ENCODE measurements around the gene FNBP1L.
"Not testable (repeated sequence)": the region's sequence is repeated elsewhere in the genome, so short reads cannot be mapped to it uniquely, and the experiment has no call there.

Gene FNBP1L

GRCh38 chr1:93446837-93447451, 974 bp upstream of the FNBP1L start:
- no peak for DNase-seq

- no peak for DNase-seq
These were observed 519 bp downstream of the FNBP1L start for GRCh38 chr1:93448292-93448982.

- DNase-seq, result no peak
These were observed 1.3 kb downstream of the FNBP1L start for GRCh38 chr1:93448983-93449804.

DNA sequence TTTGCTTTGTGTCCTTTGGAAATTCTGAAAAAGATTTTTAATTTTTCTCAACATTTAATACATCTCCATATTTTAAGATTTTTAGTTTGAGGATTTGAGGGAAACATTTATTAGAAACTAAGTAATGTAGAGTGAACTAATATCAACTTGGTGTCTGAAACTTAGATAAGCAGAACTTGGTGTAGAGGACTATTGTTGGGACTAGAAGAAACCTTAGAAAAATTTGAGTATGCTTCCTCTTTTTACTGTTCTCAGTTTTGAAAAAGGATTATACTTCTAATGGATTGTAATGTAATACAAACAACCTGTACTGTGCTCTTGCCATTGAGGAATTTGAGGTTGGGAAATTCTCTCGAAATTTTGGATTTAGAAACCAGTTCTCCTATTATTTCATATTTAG, 2.4 kb downstream of the FNBP1L start:
- no peak for DNase-seq

DNA sequence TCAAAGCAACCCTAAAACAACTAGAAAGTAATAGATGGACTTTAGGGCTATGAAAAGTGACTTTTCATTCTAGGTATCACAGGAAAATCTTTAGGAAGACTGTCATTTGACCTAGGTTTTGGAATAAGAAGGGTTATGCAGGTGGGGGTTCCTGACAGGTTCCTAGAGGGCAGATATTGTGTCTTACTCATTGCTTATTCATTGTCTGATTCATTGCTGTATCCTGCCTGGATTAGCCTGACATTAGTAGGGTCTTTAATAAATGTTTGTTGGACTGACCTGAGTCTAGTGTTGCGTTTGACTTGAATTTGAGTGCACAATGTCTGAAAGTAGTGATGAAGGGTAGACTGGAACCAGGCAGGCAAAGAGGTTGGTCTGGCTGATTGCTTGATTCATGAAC, 6.0 kb downstream of the FNBP1L start:
- DNase-seq, result no peak

DNA sequence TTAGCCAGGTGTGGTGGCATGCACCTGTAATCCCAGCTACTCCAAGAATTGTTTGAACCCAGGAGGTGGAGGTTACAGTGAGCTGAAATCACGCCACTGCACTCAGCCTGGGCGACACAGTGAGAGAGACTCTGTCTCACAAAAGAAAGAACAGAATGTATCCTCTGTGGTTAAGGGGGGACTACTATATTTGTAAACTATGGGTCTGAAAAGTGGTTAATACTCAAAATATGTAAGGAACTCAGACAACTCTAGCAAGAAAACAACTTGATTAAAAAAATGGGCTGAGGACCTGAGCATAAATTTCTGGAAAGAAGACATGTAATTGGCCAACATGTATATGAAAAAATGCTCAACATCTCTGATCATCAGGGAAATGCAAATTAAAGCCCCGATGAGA, 11.2 kb downstream of the FNBP1L start:
- no peak for DNase-seq

DNA sequence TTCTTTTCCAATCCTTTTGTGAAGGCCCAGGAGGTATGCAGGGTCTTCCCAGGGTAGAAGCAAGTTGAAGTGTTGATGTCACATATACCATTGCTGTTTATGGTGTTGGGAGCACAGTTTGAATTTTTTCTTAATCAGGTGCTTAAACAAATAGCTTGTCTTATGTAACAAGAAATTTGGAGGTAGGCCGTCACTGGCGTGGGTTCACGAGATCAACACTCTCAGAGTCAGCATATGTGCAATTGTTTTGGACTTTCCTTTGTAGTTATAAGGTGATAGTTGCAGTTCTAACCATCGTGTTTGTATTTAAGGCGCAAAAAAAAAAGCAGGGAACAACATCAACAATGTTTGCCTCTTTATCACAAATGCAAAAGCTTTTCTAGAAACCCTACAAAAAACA, 13.3 kb downstream of the FNBP1L start:
- no peak for DNase-seq

DNA sequence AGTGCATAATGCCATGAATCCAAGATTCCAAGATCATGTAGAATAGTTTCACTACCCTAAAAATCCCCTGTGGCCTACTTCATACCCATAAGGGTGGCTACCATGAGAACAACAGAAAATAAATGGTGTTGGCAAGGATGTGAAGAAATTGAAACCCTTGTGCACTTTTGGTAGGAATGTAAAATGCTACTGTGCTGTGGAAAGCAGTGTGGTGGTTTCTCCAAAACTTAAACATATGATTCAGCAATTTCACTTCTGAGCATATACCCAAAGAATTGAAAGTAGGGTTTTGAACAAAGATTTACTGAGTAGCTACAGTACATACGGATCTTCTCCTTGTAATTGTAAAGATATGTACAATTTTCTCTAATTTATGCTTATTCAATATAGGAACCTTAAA, 16.0 kb downstream of the FNBP1L start:
- no peak for DNase-seq

DNA sequence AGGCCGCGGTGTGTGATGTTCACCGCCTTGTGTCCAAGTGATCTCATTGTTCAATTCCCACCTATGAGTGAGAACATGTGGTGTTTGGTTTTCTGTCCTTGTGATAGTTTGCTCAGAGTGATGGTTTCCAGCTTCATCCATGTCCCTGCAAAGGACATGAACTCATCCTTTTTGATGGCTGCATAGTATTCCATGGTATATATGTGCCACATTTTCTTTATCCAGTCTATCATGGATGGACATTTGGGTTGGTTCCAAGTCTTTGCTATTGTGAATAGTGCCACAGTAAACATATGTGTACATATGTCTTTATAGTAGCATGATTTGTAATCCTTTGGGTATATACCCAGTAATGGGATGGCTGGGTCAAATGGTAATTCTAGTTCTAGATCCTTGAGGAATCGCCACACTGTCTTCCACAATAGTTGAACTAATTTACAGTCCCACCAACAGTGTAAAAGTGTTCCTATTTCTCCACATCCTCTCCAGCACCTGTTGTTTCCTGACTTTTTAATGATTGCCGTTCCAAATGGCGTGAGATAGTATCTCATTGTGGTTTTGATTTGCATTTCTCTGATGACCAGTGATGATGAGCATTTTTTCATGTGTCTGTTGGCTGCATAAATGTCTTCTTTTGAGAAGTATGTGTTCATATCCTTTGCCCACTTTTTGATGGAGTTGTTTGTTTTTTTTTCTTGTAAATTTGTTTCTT, 17.6 kb downstream of the FNBP1L start:
- DNase-seq, result not testable (repeated sequence)

- DNase-seq, result no peak
These were observed 19.7 kb downstream of the FNBP1L start for GRCh38 chr1:93467606-93468005.

DNA sequence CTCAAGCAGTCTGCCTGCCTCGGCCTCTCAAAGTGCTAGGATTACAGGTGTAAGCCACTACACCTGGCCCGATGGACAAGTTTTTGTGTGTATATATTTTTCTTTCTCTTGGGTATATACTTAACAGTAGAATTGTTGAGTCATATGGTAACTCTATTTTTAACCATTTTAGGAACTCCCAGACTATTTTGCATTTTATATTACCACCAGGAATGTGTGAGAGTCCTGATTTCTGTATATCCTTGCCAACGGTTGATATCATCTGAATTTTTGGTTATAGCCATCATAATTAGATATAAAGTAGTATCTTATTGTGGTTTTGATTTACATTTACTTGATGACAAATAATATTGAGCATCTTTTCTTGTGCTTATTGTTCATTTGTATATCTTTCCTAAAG, 20.7 kb downstream of the FNBP1L start:
- no peak for DNase-seq

GRCh38 chr1:93469223-93469622, 21.3 kb downstream of the FNBP1L start:
- not testable (repeated sequence) for DNase-seq

GRCh38 chr1:93471284-93471683, 23.4 kb downstream of the FNBP1L start:
- no peak for DNase-seq

- no peak for DNase-seq
These were observed 24.0 kb downstream of the FNBP1L start for GRCh38 chr1:93471911-93472310.

- no peak for DNase-seq
These were observed 26.4 kb downstream of the FNBP1L start for GRCh38 chr1:93474321-93474720.

GRCh38 chr1:93475681-93476080, 27.8 kb downstream of the FNBP1L start:
- DNase-seq, result no peak

DNA sequence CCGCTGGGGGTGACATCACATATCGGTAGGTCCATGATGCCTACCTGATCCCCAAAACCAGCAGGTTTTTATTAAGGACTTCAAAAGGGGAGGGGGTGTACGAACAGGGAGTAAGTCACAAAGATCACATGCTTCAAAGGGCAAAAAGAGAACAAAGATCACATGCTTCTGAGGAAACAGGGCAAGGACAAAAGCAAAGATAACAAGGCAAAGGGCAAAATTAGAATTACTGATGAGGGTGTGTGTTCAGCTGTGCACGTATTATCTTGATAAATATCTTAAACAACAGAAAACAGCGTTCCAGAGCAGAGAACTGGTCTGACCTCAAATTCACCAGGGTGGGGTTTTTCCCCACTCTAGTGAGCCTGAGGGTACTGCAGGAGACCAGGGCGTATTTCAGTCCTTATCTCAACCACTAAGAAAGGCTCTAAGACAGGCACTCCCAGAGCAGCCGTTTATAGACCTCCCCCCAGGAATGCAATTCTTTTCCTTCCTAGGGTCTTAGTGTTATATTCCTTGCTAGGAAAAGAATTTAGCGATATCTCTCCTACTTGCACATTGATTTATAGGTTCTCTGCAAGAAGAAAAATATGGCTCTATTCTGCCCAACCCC, 31.3 kb downstream of the FNBP1L start:
- not testable (repeated sequence) for DNase-seq

DNA sequence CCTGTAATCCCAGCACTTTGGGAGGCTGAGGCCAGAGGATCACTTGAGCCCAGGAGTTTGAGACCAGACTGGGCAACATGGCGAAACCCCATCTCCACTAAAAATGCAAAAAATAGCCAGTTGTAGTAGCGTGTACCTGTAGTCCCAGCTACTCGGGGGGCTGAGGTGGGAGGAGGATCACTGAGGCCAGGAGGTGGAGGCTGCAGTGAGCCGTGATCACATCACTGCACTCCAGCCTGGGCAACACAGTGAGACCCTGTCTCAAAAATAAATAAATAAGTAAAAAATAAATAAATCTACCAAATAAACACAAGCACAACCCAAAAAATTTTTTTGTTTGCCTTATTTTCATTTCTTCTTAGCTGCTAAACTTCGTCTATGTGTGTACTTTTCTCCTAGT, 34.0 kb downstream of the FNBP1L start:
- not testable (repeated sequence) for DNase-seq

GRCh38 chr1:93483200-93483599, 35.3 kb downstream of the FNBP1L start:
- no peak for DNase-seq

DNA sequence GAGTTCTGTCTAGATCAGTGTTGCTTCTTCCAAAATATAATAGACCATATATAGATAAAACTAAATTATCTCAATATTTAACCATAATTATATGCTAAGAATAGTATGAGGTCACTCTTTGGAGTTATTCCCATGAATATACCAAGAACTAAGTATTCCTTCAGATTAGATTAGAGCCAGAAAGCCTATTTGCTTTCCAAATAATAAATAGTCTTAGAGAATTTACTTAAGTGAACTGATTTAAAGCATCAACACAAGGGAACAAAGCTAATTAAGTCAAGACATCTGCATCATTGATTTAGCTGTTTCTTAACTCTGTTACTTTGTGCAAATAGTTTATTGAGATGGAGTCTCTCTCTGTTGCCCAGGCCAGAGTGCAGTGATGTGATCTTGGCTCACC, 35.7 kb downstream of the FNBP1L start:
- no peak for DNase-seq

- no peak for DNase-seq
These were observed 40.3 kb downstream of the FNBP1L start for GRCh38 chr1:93488207-93488606.

DNA sequence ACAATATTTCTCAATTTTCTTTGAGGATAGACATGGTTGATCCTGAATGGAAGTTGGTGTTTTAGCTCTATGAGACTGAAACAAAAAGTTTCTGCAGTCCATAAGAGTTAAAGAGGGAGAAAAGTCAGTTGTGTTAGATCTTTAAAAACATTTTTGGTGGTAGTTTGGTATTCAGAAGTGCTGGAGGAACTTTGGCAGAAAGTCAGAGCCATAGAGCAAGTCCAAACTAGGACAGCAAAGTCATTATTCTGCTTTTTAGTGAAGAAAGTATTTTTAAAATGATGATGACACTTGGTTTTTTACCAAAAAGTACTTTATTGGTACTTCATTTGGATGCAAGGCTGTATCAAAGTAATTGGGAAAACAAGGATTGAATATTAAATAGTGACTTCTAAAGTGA, 41.8 kb downstream of the FNBP1L start:
- DNase-seq, result no peak

GRCh38 chr1:93490357-93490756, 42.4 kb downstream of the FNBP1L start:
- no peak for DNase-seq

Data from cortex of kidney (tissue), 1 donor.